ENCODE results near the gene GPR119.
"Not testable (repeated sequence)": the region's sequence is repeated elsewhere in the genome, so short reads cannot be mapped to it uniquely, and the experiment has no call there.

The GPR119 gene

GRCh38 chrX:130385520-130385919 lies at the start of gene GPR119:
GPR119 (minus strand) TSS chrX:130385674; CDS start chrX:130385447, 227 bp downstream.
- peak; percentile 4 for DNase-seq (ENCODE audit: low spot score)

GRCh38 chrX:130429236-130429635 lies 43.8 kb upstream of the GPR119 start:
- DNase-seq (ENCODE audit: low spot score), result not testable (repeated sequence)

DNA sequence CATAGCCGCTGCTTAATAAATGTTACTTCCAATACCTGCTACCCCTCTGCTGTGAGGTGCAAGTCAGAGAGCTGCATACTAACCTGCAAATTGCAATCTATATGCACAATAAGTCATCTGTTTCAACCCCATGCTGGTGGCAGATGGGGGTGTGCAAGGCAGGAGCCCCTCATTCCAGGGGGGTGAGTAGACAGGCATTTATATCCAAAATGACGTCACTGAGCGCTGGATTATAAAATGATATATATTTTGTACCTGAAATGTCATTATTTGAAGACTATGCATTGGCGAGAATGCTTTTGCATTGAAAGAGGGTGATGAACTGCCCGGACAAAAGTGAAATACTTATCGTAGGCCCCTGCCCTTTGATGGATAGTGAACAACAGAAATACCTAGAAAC lies 41.1 kb upstream of the GPR119 start:
- DNase-seq (ENCODE audit: low spot score), result no peak

GRCh38 chrX:130419263-130419662 lies 33.8 kb upstream of the GPR119 start:
- no peak for DNase-seq (ENCODE audit: low spot score)

DNA sequence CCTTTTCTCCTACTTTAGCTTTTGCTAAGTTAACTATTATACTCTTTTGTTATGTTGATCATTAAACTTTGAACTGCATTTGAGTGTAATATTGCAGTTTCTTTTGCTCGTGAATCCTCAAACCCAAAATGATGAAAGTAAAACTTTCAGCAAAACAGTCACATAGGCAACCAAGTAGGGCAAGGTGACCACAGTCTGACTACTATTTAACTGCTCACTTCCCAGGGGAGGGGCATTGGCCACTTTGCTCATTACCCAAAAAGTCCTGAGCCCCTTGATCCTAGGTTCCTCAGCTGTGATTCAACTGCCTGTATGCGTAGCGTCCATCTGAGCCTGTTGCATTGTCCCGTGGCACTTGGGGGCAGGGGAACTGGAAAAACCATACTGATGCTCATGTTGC lies 33.3 kb upstream of the GPR119 start:
- no peak for DNase-seq (ENCODE audit: low spot score)

- DNase-seq (ENCODE audit: low spot score), result no peak
Measured at GRCh38 chrX:130418066-130418465, 32.6 kb upstream of the GPR119 start.

DNA sequence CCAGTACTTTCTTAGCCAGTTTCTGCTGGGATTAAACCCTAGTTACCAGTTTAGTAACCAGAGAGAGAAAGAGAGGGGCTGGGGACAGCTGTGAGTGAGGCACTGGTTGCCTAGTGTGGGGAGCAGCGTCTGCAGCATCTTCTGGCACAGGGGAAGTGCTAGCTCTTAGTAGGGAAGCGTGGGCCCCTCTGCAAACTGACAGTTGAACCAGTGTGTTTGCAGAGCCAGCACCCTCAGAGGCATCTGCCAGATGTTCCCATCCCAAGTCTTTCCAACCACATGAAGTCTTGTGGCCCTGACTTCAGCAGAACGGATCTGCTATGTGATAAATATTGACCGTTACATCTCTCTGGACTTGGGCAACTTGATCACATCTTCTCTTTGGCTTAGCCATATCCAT lies 31.3 kb upstream of the GPR119 start:
- DNase-seq (ENCODE audit: low spot score), result no peak

- DNase-seq (ENCODE audit: low spot score), result no peak
Measured at GRCh38 chrX:130415201-130415600, 29.7 kb upstream of the GPR119 start.

DNA sequence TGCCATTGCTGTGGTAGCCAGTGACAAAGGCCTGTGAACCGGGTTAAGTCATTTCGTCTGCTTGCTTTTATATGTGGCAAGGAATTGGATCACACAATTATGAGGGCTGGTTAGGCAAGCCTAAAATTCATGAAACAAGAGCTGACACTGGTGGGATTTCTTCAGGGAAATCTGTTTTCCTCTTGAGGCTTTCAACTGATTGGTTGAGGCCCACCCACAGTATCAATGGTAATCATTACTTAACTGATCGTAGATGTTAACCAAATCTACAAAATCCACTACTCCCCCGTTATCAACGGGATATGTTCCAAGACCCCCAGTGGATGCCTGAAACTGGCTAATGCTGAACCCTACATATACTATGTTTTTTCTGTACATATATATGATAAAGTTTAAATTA lies 29.3 kb upstream of the GPR119 start:
- no peak for DNase-seq (ENCODE audit: low spot score)

- no peak for DNase-seq (ENCODE audit: low spot score)
Measured at GRCh38 chrX:130413415-130413814, 27.9 kb upstream of the GPR119 start.

DNA sequence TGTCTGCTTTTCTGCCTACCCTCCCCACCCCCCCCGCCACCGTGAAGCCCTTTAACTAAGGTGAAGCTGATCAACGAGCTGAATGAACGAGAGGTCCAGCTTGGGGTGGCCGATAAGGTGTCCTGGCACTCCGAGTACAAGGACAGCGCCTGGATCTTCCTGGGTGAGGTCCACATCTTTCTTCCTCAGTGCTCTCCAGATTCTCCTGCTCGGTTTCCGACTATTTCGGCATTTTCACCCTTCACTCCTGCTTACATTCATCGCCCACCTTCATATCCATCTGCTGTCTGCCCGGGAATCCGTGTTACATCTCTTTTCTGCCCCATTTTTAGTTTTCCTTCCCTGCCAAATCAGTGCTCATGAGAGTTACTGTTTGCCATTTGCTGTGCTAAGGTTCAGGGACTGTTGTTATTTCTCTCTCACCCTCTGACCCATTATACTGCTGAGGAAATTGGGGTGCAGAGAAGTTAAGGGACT lies 16.8 kb upstream of the GPR119 start:
- DNase-seq (ENCODE audit: low spot score), result no peak

- peak; percentile 85 for DNase-seq (ENCODE audit: low spot score)
Measured at GRCh38 chrX:130401415-130402207, 16.1 kb upstream of the GPR119 start, which contains the start of gene RBMX2. RBMX2 (plus strand) TSS chrX:130401987; CDS start chrX:130402033, 46 bp downstream.

GRCh38 chrX:130395341-130395740 lies 9.9 kb upstream of the GPR119 start:
- DNase-seq (ENCODE audit: low spot score), result no peak

DNA sequence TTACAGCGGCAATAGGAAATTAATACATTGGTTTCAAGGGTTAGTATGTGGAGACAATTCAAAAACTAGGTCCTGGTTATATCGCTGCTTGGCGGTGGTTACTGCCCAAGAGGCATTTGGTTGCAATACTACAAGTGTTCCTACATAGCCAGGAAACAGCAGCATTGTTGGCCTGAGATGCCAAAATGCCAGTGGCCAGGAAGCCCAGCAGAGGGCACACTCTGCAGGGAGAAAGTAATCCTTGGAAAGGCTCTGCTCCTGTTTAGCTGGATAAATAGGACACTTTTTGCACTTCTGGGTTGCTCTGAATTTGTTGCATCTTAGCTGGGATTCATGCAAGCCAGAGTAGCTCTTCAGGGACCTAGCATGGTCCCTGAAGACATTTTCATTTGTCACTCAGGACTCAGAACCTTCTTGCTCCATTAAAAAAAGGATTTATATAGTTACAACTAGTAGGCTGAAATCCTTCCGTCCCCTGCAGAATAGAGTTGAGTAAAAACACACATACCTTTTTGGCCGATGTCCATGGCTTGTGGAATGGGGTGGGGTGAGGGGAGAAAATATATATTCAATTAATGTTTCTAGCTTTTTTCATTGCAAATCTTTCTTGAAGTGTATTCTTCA lies 8.1 kb upstream of the GPR119 start:
- DNase-seq (ENCODE audit: low spot score), result peak; percentile 70

DNA sequence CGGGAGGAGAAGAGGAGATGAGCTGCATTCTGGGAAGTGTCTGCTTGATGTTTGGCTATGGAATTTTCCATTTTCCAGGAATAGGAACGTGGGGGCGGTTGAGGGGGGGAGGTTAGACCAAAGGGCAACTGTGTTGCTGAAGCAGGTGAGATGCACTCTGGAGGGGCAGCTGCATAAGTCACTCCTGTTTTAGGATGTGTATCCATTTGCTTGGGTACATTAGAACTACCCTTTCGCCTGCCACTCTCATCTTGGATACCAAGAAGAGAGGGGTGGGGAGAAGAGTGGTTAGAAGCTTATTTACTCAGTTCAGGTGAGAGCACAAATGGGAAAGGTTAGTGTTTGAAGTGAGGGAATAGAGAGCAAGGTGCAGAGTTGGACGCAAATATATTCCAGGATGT lies 934 bp upstream of the GPR119 start:
- no peak for DNase-seq (ENCODE audit: low spot score)

DNA sequence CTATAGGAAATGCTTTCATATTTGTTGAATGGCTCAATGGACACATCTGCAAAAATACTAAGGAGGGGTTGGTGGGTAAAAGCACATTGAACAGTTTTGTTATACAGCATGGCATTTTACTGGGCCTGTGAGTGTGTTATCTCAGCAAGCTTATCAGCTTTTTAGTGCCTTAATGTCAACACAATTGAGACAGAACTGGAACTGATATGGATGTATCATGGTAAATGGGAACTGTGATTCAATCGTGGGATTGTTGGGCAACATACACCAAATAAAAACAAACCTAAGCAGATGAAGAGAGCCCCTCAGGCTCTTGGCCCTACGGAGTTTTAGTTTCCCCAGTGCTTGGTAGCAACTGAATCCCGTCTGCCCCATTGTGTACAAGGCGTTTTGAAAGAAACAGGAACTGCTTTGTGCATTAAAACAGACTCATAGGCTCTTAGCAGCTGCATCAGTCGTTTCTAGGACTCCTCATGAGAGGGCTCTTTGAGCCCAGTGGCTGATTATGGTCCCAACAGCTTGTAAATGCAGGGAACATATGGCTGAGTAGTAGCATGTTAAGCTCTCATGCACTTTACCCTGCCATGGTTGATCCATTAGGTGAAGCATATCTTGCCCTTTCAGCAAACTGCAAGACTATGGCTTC lies 7.3 kb downstream of the GPR119 start:
- no peak for DNase-seq (ENCODE audit: low spot score)

DNA sequence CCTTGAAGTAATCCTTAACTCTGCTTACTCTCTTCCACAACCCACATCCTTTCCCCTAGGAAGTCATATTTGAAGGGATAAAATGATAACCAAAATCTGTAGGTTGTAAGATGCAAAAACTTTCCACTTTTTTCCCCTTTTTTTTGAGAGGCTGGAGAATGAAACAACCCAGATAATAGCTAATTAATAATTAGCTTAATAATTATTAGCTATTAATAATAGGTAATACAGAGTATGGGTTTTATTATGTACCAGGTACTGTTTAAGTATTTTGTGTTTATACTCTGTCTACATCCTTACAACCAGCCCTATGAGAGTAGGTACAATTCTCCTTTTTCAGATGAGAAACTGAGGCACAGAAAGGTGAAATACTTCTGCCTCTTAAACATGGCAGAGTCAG lies 9.4 kb downstream of the GPR119 start:
- no peak for DNase-seq (ENCODE audit: low spot score)

DNA sequence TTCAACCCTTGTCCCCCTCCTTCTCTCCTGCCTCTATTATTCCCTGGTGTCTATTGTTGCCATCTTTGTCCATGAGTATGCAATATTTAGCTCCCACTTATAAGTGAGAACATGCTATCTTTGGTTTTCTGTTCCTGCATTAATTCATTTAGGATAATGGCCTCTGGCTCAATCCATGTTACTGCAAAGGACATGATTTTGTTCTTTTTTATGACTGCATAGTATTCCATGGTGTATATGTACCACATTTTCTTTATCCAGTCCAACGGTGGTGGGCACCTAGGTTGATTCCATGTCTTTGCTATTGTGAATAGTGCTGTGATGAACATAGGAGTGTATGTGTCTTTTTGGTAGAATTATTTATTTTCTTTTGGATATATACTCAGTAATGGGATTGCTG lies 33.4 kb downstream of the GPR119 start:
- DNase-seq (ENCODE audit: low spot score), result not testable (repeated sequence)

DNA sequence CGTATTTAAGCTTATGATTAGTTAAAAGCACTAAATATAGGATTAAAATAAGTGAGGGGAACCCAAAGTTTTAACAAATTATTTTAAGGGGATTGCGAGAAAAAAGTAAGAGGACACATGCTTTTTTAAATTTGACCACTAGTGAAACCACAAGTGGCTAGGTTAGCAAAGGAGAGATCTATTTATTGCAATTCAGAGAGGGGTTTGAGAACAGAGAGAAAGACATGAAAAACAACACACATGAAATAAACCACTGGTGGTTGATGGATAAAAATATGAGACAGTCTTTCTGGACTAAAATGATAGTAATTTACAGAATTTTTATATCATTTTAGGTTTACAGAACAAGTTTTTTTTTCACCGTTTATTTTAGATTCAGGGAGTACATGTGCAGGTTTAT lies 33.9 kb downstream of the GPR119 start:
- no peak for DNase-seq (ENCODE audit: low spot score)

DNA sequence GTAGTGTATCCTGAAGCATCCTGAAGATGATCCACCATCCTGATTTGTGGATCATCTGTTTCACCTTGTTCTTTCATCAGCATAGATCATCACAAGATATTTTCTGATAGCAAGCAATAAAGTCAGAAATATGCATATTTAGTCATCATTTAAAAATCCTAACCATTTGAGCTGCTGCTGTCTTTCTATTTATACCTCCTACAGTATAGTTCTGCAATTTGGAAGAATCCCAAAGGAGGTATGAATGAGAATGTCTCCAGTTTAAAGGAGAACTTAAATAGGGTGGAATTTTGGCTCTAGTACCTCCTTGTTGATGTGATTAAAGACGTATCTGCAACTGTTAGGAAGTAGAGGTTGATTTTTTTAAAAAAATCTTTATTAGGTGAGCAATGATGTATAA lies 38.2 kb downstream of the GPR119 start:
- no peak for DNase-seq (ENCODE audit: low spot score)

DNA sequence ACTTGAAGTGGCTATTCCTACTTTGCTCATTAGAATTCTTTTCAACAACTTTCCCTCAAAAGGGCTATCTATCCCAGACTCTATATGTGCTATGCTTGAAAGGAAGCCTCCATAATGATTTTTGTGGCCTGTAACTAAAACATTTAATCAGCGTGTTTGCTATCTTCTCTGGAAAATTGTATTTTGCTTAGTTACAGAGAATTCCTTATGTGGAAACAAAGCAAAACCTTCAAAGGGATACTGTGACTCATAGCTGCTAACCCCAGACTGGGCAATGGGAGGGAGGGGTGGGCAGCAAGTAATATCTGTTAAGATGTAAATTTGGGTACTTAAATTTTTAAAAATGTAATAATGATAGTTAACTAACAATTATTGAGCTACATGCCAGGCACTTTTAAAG lies 42.1 kb downstream of the GPR119 start:
- DNase-seq (ENCODE audit: low spot score), result no peak

GRCh38 chrX:130340271-130340670 lies 45.2 kb downstream of the GPR119 start:
- no peak for DNase-seq (ENCODE audit: low spot score)

All from RKO (cell line).